Smooth muscle cell (in vitro differentiated cells): ENCODE measurements around the gene DMXL1. TPM values are rescaled to one million over a fixed set of nuclear protein-coding genes. Genes with fewer than 3 reads are reported as not detected.
A peak's percentile ranks its signal among the peaks of the same experiment; 100 is the strongest.

Experiments
- DNase-seq: peaks from one replicate; lab custom pipeline; 2025; ENCODE audit not compliant: unreplicated experiment; lab: John Stamatoyannopoulos, UW
- H2AFZ ChIP-seq: fragments of 200-600 bp; sonication (generic); 2 replicates; pipeline ENCODE4 v1.6.0; 2016; ENCODE audit warnings: antibody characterized with exemption, low read depth, mild to moderate bottlenecking
- H3F3A ChIP-seq: fragments of 200-600 bp; sonication (generic); 2 replicates; pipeline ENCODE4 v1.6.0; 2017; ENCODE audit warnings: antibody characterized with exemption, low read depth
- H3K27ac ChIP-seq: fragments of 200-600 bp; sonication (generic); 2 replicates; pipeline ENCODE4 v1.5.1; 2016; ENCODE audit warnings: low read depth, mild to moderate bottlenecking
- H3K27me3 ChIP-seq: fragments of 200-600 bp; sonication (generic); 2 replicates; pipeline ENCODE4 v1.6.1; 2016; ENCODE audit warnings: low read depth, mild to moderate bottlenecking
- H3K36me3 ChIP-seq: fragments of 200-600 bp; sonication (generic); 2 replicates; pipeline ENCODE4 v1.5.1; 2016; ENCODE audit warnings: low read depth
- H3K4me1 ChIP-seq: fragments of 200-600 bp; sonication (generic); 2 replicates; pipeline ENCODE4 v1.5.1; 2016; ENCODE audit warnings: low read depth
- H3K4me2 ChIP-seq: fragments of 200-600 bp; sonication (generic); 2 replicates; pipeline ENCODE4 v1.6.0; 2016; ENCODE audit warnings: mild to moderate bottlenecking
- H3K4me3 ChIP-seq: fragments of 200-600 bp; sonication (generic); 2 replicates; pipeline ENCODE4 v1.5.1; 2016; ENCODE audit warnings: mild to moderate bottlenecking
- H3K79me2 ChIP-seq: fragments of 200-600 bp; sonication (generic); 2 replicates; pipeline ENCODE4 v1.6.0; 2016; ENCODE audit warnings: low read depth, mild to moderate bottlenecking
- H3K9ac ChIP-seq: fragments of 200-600 bp; sonication (generic); 2 replicates; pipeline ENCODE4 v1.6.0; 2016; ENCODE audit warnings: low read depth
- H3K9me3 ChIP-seq: fragments of 200-600 bp; sonication (generic); replicated peaks from 2 replicates; pipeline ENCODE4 v1.5.1; 2016; ENCODE audit warnings: low read depth
- H4K20me1 ChIP-seq: fragments of 200-600 bp; sonication (generic); 2 replicates; pipeline ENCODE4 v1.6.0; 2016; ENCODE audit warnings: low read depth
- CTCF ChIP-seq: fragments of 200-600 bp; sonication (generic); IDR thresholded peaks from 2 replicates; pipeline ENCODE4 v1.5.1; 2017; ENCODE audit warnings: borderline replicate concordance, mild to moderate bottlenecking, antibody characterized with exemption; ENCODE audit not compliant: insufficient read depth, poor library complexity, severe bottlenecking
- WGBS: methylation state at CpG from one replicate; pipeline ENCODE4 v1.1.7; 2016; ENCODE audit warnings: low lambda C conversion rate; 5-methylcytosine and 5-hydroxymethylcytosine counted together
- polyA plus RNA-seq: library from polyadenylated mRNA; unstranded; fragments of >200 nt; fragmentation: Nextera tagmentation; extraction: Ambion mirVana; gene quantifications from 2 replicates; pipeline ENCODE4 v1.2.1, GENCODE V29; 2016
- total RNA-seq: library from RNA; depleted of rRNA; stranded (reverse); fragments of >200 nt; gene quantifications from 2 replicates; pipeline ENCODE4 v1.2.3, GENCODE V29; 2014

DMXL1 gene
- total and polyA plus RNA-seq, 2 experiments from 2014 or later, result 9.6 to 76.0 TPM

- H3F3A ChIP-seq, result peaks cover 39% of the 10 kb centered on the region
- peak overlapping the region; percentile 32 for H3K4me2 ChIP-seq
- no peak overlapping the region for H3K4me3 ChIP-seq
- H3K9ac ChIP-seq, result peak overlapping the region; percentile 34
- H2AFZ ChIP-seq, result no peak overlapping the region
- peak overlapping the region; percentile 96 for H3K27ac ChIP-seq
- no peak for TF ChIP-seq CTCF
- H3K79me2 ChIP-seq, result peaks cover 78% of the 10 kb centered on the region
- WGBS, result 83% methylated on average over 3 of the region's 3 CpGs
- peaks cover 32% of the 10 kb centered on the region for H3K4me1 ChIP-seq
- H3K9me3 ChIP-seq, result no peaks in the 10 kb centered on the region
- H3K27me3 ChIP-seq, result no peaks in the 10 kb centered on the region
- no peak for DNase-seq
- H3K36me3 ChIP-seq, result no peaks in the 10 kb centered on the region
- H4K20me1 ChIP-seq, result no peaks in the 10 kb centered on the region
Observed at GRCh38 chr5:119275601-119276173, 204.8 kb downstream of the DMXL1 start.

DNA sequence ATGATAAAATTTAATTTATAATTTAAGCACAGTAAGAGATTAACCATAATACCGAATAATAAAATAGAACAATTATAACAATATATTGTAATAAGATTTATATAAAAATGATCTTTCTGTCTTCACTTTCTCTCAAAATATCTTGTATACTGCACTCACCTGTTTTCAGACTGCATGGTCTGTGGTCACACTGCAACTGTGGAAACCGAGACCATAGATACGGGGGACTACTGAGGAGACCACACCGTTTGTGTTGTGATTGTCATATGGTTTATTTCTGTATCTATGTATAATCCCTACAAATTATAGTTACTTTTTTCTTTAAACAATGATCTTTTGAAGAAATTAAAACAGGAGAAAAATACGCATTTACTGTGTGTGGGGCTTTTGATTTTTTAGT lies 206.1 kb downstream of the DMXL1 start:
- Histone ChIP-seq H3K79me2 (peaks cover 78% of the 10 kb centered on the region), H3K9ac (no peak overlapping the region)

DNA sequence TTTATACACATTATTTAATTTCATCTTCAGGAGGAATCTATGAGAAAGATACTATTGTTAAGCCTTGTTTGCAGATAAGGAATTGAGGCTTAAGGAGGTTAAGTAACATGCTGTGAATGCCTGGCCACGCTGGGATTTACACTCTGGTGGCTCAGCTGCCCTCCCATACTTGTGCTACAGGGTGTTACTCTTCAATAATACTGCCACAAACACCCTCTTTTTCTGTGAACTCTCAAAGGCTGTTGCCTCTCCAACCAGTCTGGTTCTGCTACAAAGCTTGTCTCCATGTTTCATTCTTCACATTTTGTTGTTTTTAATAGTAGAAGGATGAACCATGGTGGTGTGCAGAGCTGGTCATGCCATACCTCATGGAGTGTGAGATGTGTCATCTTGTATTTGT lies 208.2 kb downstream of the DMXL1 start:
- H3K36me3 ChIP-seq, result no peaks in the 10 kb centered on the region
- 44% methylated on average over 1 of the region's 1 CpG for WGBS
- DNase-seq, result no peak

More for the DNA sequence above, 206.1 kb downstream of the DMXL1 start:
- Histone ChIP-seq H4K20me1 (no peaks in the 10 kb centered on the region), H3F3A (peaks cover 29% of the 10 kb centered on the region), H3K36me3 (no peaks in the 10 kb centered on the region), H3K27ac (peak overlapping the region; percentile 96), H3K4me1 (peaks cover 30% of the 10 kb centered on the region), H3K27me3 (no peaks in the 10 kb centered on the region), H2AFZ (no peak overlapping the region), H3K9me3 (no peaks in the 10 kb centered on the region), H3K4me2 (no peak overlapping the region), H3K4me3 (no peak overlapping the region)
- no peak for DNase-seq
- WGBS, result 97% methylated on average over 5 of the region's 5 CpGs
- no peak for TF ChIP-seq CTCF

More for the DNA sequence above, 208.2 kb downstream of the DMXL1 start:
- H3K4me2 ChIP-seq, result peak overlapping the region; percentile 31
- TF ChIP-seq CTCF, result no peak
- H3K27me3 ChIP-seq, result no peaks in the 10 kb centered on the region
- no peak overlapping the region for H2AFZ ChIP-seq
- peaks cover 15% of the 10 kb centered on the region for H3F3A ChIP-seq
- H3K4me3 ChIP-seq, result no peak overlapping the region
- peaks cover 80% of the 10 kb centered on the region for H3K79me2 ChIP-seq
- no peaks in the 10 kb centered on the region for H4K20me1 ChIP-seq
- H3K4me1 ChIP-seq, result peaks cover 15% of the 10 kb centered on the region
- peak overlapping the region; percentile 14 for H3K27ac ChIP-seq
- H3K9ac ChIP-seq, result no peak overlapping the region
- H3K9me3 ChIP-seq, result no peaks in the 10 kb centered on the region
